MM.1S (cell line): ENCODE results near the gene KRTAP9-6.
A peak's percentile ranks its signal among the peaks of the same experiment; 100 is the strongest.

Source experiments
- DNase-seq: peaks from one replicate; pipeline ENCODE4 v3.0.0-alpha.2; 2015
- H2AFZ ChIP-seq: fragments of 300-600 bp; sonication (generic); 2 replicates; pipeline ENCODE4 v1.6.0; 2016; ENCODE audit warnings: antibody characterized with exemption, low read length
- H3F3A ChIP-seq: fragments of 300-600 bp; sonication (generic); 2 replicates; pipeline ENCODE4 v1.6.1; 2016; ENCODE audit warnings: mild to moderate bottlenecking, antibody characterized with exemption, low read length, moderate library complexity, mixed read lengths; ENCODE audit not compliant: insufficient read depth
- H3K27ac ChIP-seq: fragments of 300-600 bp; sonication (generic); 2 replicates; pipeline ENCODE4 v1.5.1; 2016; ENCODE audit warnings: mild to moderate bottlenecking, low read length
- H3K27me3 ChIP-seq: fragments of 300-600 bp; sonication (generic); replicated peaks from 2 replicates; pipeline ENCODE4 v1.6.0; 2016; ENCODE audit warnings: low read length; ENCODE audit not compliant: insufficient read depth
- H3K36me3 ChIP-seq: fragments of 300-600 bp; sonication (generic); replicated peaks from 2 replicates; pipeline ENCODE4 v1.6.1; 2016; ENCODE audit warnings: mild to moderate bottlenecking, low read length, mixed read lengths; ENCODE audit not compliant: insufficient read depth
- H3K4me1 ChIP-seq: fragments of 300-600 bp; sonication (generic); 2 replicates; pipeline ENCODE4 v1.6.1; 2016; ENCODE audit warnings: low read length, mixed read lengths
- H3K4me2 ChIP-seq: fragments of 300-600 bp; sonication (generic); 2 replicates; pipeline ENCODE4 v1.6.0; 2016; ENCODE audit warnings: low read depth, low read length
- H3K4me3 ChIP-seq: fragments of 300-600 bp; sonication (generic); 2 replicates; pipeline ENCODE4 v1.5.1; 2016; ENCODE audit warnings: low read length, mixed read lengths
- H3K79me2 ChIP-seq: fragments of 300-600 bp; sonication (generic); 2 replicates; pipeline ENCODE4 v1.6.1; 2016; ENCODE audit warnings: mixed run types, low read length, mixed read lengths
- H3K9ac ChIP-seq: fragments of 300-600 bp; sonication (generic); 2 replicates; pipeline ENCODE4 v1.6.1; 2016; ENCODE audit warnings: low read length, mixed read lengths
- H3K9me2 ChIP-seq: fragments of 300-600 bp; sonication (generic); replicated peaks from 2 replicates; pipeline ENCODE4 v1.6.1; 2016; ENCODE audit warnings: mild to moderate bottlenecking, low read length, mixed read lengths; ENCODE audit not compliant: insufficient read depth
- H3K9me3 ChIP-seq: fragments of 300-600 bp; sonication (generic); replicated peaks from 2 replicates; pipeline ENCODE4 v1.6.1; 2016; ENCODE audit warnings: mild to moderate bottlenecking, low read length, mixed read lengths; ENCODE audit not compliant: insufficient read depth
- H4K20me1 ChIP-seq: fragments of 300-600 bp; sonication (generic); 2 replicates; pipeline ENCODE4 v1.6.1; 2016; ENCODE audit warnings: mild to moderate bottlenecking, low read length, moderate library complexity, mixed read lengths; ENCODE audit not compliant: insufficient read depth
- CTCF ChIP-seq: fragments of 300-600 bp; sonication (generic); IDR thresholded peaks from 2 replicates; pipeline ENCODE4 v1.5.1; 2016; ENCODE audit warnings: antibody characterized with exemption, low read length, mixed read lengths
- EZH2 ChIP-seq: fragments of 300-600 bp; sonication (generic); optimal IDR thresholded peaks from 2 replicates; pipeline ENCODE3; 2017; ENCODE audit warnings: low read depth, mild to moderate bottlenecking, antibody characterized with exemption, low read length, mixed read lengths
- EZH2phosphoT487 ChIP-seq: fragments of 300-600 bp; sonication (generic); IDR thresholded peaks from 2 replicates; pipeline ENCODE4 v1.6.1; 2018; ENCODE audit warnings: antibody characterized with exemption, low read length

The KRTAP9-6 gene

GRCh38 chr17:41307647-41308046 is 42.5 kb downstream of the KRTAP9-6 start:
- H3K9ac ChIP-seq: no peak overlapping the region
- H3K36me3 ChIP-seq: no peaks in the 10 kb centered on the region
- H3K27ac ChIP-seq: peak overlapping the region; percentile 93
- H4K20me1 ChIP-seq: no peaks in the 10 kb centered on the region
- H3K4me2 ChIP-seq: 0 out of 2 replicates have a peak overlapping the region, but pooled peaks have one; percentile 94
- H3F3A ChIP-seq: peaks cover 17% of the 10 kb centered on the region
- TF ChIP-seq EZH2phosphoT487: no peak
- TF ChIP-seq CTCF: no peak
- TF ChIP-seq EZH2: no peak
- no peaks in the 10 kb centered on the region for H3K9me2 ChIP-seq
- H3K4me3 ChIP-seq: no peak overlapping the region
- no peak for DNase-seq
- H3K9me3 ChIP-seq: no peaks in the 10 kb centered on the region
- no peaks in the 10 kb centered on the region for H3K79me2 ChIP-seq
- no peak overlapping the region for H2AFZ ChIP-seq
- H3K4me1 ChIP-seq: peaks cover 16% of the 10 kb centered on the region
- H3K27me3 ChIP-seq: no peaks in the 10 kb centered on the region

- peak; percentile 96 for DNase-seq
- H2AFZ ChIP-seq: peak overlapping the region; percentile 86
Observed at GRCh38 chr17:41308251-41308917, 43.2 kb downstream of the KRTAP9-6 start.

GRCh38 chr17:41308918-41309359 is 43.8 kb downstream of the KRTAP9-6 start, which contains the start of gene KRTAP16-1:
KRTAP16-1 (minus strand) TSS chr17:41309309; CDS start chr17:41309253, 56 bp downstream.
- Histone ChIP-seq H4K20me1 (no peaks in the 10 kb centered on the region), H3K79me2 (no peaks in the 10 kb centered on the region), H3K9me3 (no peaks in the 10 kb centered on the region), H3K9ac (peak within 1 kb of the TSS; percentile 64), H3K4me2 (peak within 1 kb of the TSS; percentile 94), H3K27me3 (no peaks in the 10 kb centered on the region), H3K9me2 (no peaks in the 10 kb centered on the region), H3F3A (peaks cover 17% of the 10 kb centered on the region), H3K36me3 (no peaks in the 10 kb centered on the region), H3K4me3 (peak within 1 kb of the TSS; percentile 45), H3K27ac (peak within 1 kb of the TSS; percentile 93), H3K4me1 (peaks cover 16% of the 10 kb centered on the region), H2AFZ (peak within 1 kb of the TSS; percentile 86)
- no peak for DNase-seq
- TF ChIP-seq EZH2phosphoT487: no peak

More at GRCh38 chr17:41308251-41308917, 43.2 kb downstream of the KRTAP9-6 start:
- H3K9me2 ChIP-seq: no peaks in the 10 kb centered on the region
- H3K27me3 ChIP-seq: no peaks in the 10 kb centered on the region
- peaks cover 17% of the 10 kb centered on the region for H3F3A ChIP-seq
- peak overlapping the region; percentile 45 for H3K4me3 ChIP-seq
- peak overlapping the region; percentile 64 for H3K9ac ChIP-seq
- peak overlapping the region; percentile 93 for H3K27ac ChIP-seq
- peaks cover 16% of the 10 kb centered on the region for H3K4me1 ChIP-seq
- H3K4me2 ChIP-seq: peak overlapping the region; percentile 94
- H3K9me3 ChIP-seq: no peaks in the 10 kb centered on the region
- TF ChIP-seq EZH2phosphoT487 (no peak), CTCF (no peak), EZH2 (no peak)
- H3K79me2 ChIP-seq: no peaks in the 10 kb centered on the region
- H3K36me3 ChIP-seq: no peaks in the 10 kb centered on the region
- H4K20me1 ChIP-seq: no peaks in the 10 kb centered on the region

GRCh38 chr17:41311111-41311510 is 45.9 kb downstream of the KRTAP9-6 start:
- no peaks in the 10 kb centered on the region for H3K36me3 ChIP-seq
- no peaks in the 10 kb centered on the region for H3K9me3 ChIP-seq
- no peaks in the 10 kb centered on the region for H3K9me2 ChIP-seq
- no peaks in the 10 kb centered on the region for H3K27me3 ChIP-seq
- H2AFZ ChIP-seq: no peak overlapping the region
- DNase-seq: no peak
- no peak overlapping the region for H3K4me3 ChIP-seq
- H4K20me1 ChIP-seq: no peaks in the 10 kb centered on the region
- H3K4me1 ChIP-seq: peaks cover 16% of the 10 kb centered on the region
- no peaks in the 10 kb centered on the region for H3K79me2 ChIP-seq
- peaks cover 17% of the 10 kb centered on the region for H3F3A ChIP-seq
- no peak overlapping the region for H3K9ac ChIP-seq
- TF ChIP-seq CTCF (no peak), EZH2 (no peak), EZH2phosphoT487 (no peak)
- no peak overlapping the region for H3K4me2 ChIP-seq
- H3K27ac ChIP-seq: no peak overlapping the region
